ENCODE measurements around the gene HSP90AB1.

- TF ChIP-seq CTCF (IDR thresholded peaks at IDR 0.05; ENCODE audit: low read depth, low read length) (no peak), EZH2phosphoT487 (IDR thresholded peaks at IDR 0.05; ENCODE audit: low read depth) (no peak)
These were observed 32.6 kb upstream of the HSP90AB1 start for GRCh38 chr6:44214307-44214706.
